CD4-positive, alpha-beta T cell treated with Interferon alpha-2 for 1 hour (primary cell): ENCODE results near the gene PLCD1.
"Not testable (repeated sequence)": the region's sequence is repeated elsewhere in the genome, so short reads cannot be mapped to it uniquely, and the experiment has no call there.

ENCODE experiments used
- DNase-seq, 2 donors: peaks; one replicate each; pipeline ENCODE4 v3.0.0-alpha.2; 2020 to 2022

The PLCD1 gene

DNA sequence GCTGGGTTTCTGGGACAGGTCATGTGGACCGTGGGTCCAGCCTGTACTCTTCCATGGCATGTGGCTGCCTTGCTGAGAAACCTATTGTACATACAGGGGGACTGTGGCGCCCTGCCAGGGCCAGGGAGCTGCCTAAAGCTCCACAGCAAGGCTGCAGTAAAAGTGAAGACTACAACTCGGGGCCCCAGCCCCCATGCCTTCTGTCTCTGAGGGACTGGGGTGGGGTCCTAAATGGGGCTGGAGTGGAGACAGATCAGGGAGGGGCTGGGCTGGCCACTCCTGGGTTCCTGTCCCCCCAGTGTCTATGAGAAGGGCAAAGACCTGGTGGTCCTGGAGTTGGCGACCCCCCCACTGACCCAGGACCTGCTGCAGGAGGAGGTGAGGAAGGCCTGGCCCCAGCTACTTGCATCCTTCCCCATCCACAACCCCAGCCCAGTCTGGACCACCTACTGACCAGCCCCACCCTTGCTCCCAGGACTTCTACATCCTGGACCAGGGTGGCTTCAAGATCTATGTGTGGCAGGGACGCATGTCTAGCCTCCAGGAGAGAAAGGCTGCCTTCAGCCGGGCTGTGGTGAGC, 31.6 kb downstream of the PLCD1 start:
- no peak for DNase-seq

DNA sequence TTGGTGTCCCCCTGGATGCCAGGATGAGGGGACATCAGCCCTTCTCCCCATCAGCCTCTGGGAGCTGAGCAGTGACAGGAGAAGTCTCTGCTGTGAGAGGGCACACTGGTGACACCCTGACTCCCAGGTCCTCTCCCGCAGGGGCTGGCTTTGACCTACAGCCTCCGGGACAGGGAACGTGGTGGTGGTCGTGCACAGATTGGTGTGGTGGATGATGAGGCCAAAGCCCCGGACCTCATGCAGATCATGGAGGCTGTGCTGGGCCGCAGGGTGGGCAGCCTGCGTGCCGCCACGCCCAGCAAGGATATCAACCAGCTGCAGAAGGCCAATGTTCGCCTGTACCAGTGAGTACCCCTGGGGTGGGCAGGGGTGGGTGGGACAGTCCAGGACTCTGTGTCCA, 32.1 kb downstream of the PLCD1 start:
- DNase-seq, result no peak

DNA sequence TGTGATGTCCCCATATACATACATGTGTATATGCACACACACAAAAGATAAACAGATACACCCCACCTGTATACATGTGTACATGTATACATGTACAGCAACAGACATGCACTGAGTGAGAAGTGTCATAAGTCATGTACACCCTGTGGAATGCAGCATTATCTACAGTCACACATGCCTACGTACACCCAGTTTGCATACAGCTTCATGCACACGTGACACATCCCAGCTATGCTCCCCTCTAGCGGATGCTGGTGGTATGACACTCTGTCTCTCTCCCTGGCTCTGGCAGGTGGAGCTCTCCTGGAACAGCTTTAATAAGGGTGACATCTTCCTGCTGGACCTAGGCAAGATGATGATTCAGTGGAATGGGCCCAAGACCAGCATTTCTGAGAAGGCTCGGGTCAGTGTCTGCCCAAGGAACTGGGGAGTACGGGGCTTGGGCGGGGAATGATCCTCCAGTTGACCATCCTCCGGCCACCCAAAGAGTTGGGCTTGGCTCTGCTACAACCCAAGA, 32.6 kb downstream of the PLCD1 start:
- peak; percentile 83 to 89 for DNase-seq

DNA sequence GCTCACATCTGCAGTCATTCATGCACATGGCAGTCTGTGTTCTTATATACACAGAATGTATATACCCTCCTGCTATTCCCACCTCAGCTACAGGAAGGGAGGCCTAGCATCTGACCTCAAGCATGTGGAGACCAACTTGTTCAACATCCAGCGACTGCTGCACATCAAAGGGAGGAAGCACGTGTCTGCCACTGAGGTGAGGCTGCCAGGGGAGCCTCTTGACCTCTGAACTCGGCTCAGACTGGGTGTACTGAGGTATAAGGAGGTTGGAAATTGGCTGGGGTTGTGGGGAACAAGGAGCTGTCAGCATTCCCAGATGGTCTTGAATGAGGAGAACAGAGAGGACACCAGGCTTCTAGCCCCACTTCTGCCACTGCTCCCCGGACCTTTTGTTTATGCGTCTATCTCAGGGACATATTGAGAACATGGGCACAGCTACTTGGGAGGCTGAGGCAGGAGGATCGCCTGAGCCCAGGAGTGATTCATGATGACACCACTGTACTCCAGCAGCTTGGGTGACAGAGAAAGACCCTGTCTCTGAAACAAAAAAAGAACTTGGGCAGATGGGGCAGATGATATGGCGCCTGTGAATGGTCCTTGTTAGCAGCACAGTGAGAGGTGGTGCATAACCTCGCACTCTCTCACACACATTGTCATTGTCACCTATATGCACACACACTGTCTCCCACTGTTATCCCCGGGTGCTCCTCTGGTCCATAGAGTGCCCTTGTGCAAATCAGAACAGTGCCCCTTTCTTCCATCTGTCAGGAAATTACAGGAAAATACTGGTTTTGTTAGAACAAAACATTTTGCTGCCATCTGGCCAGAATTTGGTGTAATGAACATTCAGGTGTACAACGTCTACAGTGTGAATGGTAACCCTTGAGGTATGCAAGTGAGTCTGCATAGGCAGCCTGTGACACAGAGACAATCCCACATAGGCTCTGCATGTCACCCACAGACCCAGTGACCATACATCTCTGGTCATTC, 33.5 kb downstream of the PLCD1 start:
- peak in 1 of 2 donors; percentile 34 for DNase-seq

DNA sequence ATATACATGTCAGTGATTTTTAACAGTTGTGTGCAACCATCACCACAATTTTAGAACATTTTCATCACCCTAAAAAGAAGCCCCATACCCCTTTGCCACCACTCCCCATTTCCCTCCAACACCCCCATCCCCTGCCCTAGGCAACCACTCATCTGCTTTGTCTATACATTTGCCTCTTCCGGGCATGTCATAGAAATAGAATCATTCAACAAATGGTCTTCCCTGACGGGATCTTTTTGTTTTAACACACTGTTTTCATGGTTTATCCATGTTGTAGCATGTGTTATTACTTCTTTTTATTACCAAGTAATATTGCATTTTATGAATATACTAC, 34.8 kb downstream of the PLCD1 start:
- DNase-seq, result no peak

DNA sequence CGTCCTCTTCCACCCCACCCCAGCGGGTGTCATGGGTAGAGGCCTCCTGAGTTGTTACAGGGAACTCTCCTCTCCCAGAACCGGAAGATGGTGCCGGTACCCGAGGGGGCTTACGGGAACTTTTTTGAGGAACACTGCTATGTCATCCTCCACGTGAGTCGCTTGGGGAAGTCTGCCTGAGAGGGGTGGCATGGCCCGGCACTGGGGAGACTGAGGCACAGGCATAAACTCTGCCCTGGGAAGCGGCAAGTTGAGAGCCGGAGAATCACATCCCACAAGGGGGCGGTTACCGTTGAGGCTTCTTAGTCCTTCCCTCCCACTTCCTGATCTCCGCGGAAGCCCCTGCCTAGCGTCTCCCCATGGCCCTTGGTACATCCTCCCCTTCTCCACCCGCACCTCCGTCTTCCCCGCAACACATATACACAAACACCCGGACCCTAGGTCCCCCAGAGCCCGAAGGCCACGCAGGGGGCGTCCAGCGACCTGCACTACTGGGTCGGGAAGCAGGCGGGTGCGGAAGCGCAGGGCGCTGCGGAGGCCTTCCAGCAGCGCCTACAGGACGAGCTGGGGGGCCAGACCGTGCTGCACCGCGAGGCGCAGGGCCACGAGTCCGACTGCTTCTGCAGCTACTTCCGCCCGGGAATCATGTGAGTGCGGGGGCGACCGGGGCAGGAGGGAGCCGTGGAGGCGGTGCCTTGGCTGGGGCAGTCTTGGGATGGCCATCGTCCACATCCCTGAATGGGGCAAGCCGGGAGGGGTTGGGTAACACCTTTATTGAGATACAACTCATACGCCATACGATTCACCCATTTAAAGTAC, 35.4 kb downstream of the PLCD1 start:
- peak; percentile 52 to 56 for DNase-seq

DNA sequence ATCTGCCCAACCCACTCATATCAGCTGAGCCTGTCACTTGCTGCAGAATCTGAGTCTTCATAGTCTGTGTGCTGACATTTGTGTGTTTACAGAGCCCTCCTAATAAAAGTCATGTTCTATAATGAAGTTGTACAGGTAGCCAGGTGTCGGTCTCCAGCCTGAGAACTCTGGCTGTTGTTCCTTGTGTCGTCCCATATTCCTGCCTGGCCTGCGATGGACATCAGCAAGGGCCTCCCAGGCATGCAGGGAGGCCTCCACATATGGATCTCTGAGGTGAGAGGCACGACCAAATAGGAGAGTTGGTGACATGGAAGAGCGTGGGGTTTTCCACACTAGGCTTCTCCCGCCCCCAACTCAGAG, 36.0 kb downstream of the PLCD1 start:
- DNase-seq, result no peak

DNA sequence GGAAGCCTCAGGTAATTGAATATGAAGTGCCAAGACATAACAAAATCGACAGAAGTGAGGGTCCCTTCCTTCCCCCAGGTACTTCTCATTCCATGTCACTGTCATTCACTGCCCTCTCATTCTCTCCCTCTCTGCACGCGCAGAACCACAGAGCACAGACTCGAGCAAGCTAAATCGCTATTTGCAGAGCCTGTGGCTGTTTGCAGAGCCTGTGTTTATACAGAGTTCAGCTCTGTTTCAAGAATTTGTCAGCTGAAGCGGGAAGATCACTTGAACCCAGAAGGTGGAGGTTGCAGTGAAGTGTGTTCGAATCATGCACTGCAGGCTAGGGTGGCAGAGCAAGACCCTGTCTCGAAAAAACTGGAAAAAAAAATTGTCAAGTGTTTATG, 36.4 kb downstream of the PLCD1 start:
- DNase-seq, result no peak

DNA sequence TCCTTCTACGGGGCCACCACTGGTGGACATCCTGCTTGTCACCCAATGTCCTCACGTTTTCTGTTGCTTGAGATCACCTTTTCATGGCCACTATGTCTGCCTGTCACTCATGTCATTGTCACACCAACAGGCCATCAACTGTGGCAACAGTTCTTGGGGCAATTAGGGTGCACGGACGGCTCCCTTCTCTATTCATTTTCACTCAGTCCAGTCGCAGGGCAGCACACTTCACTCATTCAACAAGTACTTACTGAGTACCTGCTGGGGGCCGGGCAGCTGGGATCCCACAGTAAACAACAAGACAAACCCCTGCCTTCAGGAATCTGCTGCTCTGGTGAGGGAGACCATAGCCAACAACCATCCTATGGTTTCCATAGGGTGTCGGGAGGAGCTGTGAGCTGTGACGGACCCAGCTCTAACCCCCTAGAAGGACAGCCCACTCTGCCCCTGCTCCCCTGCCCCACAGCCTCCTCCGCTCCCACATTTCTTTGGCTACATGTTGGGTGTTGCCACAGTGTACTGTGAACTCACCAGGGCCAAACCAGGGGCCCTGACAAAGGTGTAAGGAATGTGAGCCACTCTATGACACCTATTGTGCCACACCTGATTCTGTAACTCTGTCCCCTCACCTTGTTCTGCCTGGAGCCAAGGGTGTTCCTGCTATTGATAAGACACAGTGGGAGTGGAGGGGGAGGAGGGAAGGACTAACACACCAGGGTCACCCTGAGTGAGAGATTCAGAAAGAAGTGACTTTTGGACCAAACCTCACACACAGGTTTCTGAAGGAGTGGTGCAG, 37.0 kb downstream of the PLCD1 start:
- no peak for DNase-seq

DNA sequence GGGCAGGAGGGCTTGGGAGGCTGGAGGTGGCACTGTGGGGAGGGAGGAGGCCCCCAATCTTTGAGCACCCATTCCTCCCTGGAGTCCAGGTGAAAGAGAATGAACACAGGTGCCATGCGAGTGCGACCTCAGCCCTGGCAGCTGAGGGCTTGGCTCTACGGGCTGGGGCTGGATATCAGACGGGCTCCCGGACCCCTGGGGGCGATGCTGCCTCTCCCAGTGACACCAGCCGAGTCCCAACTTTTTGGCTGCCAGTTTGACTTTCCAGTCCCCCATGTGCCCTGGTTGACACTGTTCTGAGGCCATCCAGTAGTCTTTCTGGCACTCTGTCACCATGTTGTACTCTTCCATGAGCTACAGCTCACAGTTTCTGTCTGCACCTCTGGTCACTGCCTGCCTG, 37.6 kb downstream of the PLCD1 start:
- DNase-seq, result no peak

DNA sequence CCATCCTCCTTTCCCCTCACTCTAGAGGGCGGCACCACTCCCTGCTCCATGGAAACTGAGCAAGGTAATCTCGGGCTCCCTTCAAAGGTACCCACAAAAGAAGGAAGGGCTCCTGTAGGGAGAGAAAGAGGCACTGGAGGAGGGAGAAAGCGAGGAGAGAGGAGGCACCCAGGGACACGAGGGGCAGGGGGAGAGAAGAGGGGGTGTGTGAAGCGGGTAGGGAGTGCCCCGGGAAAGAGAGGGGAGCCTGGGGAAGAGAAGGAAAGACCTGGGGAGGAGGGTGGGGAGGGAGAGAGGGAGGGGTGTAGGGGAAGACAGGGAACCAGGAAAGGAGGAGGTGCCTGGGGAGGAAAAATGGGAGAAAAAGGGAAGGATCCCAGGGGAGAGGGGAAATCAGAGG, 38.3 kb downstream of the PLCD1 start:
- DNase-seq, result no peak

DNA sequence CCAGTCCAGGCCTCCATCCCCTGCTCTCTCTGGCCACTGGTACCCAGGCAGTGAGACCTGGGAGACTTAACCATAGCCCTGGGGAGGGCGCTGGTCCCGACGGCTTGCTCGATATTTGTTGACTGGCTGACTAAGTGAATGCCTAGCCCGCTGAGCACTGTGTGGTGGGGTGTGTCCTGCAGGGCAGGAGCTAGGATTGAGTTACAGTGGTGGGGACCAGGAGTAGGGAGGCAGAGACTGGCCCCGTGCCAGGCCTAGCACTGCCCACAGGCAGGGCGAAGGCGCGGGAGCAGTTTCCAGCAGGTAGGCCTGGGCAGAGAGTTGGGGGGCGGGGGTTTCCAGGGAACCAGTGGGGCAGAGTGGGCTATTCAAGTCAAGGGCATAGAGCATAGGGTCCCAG, 38.9 kb downstream of the PLCD1 start, which contains the start of gene VILL:
Gene VILL (plus strand): TSS at position 260 of the 400 bp plus-strand sequence. CDS start 2,887 bp downstream, outside the sequence.
- DNase-seq, result no peak

DNA sequence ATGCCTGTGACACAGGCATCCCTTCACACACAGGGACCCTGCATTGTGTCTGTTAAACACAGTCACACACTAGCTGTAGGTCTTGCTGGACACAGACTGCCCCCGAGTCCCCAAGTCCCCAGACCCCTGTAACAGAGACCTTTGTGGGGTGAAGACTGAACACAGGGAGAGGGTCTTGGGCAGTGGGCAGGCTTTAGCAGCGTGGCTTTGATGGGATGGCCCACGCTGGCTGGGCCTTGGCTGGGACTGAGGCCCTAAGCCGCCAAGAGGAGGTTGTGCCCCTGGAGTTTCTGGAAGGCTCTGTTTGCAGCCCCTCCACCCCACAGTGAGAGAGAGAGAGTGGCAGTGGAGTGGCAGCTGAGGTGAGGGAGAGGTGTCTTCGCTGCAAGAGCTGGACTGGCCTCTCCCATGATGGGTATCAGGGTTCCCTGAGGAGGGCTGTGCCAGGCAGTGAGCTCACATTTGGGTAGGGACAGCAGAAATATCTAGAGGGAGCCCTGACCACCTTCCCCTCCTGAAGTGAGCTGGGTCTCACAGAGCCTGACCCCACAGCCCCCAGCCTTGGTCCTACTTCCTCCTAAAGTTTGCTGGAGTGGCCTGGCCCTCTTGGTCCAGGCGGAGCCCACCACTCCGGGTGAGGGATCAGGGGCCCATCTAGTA, 39.5 kb downstream of the PLCD1 start:
- DNase-seq, result no peak

DNA sequence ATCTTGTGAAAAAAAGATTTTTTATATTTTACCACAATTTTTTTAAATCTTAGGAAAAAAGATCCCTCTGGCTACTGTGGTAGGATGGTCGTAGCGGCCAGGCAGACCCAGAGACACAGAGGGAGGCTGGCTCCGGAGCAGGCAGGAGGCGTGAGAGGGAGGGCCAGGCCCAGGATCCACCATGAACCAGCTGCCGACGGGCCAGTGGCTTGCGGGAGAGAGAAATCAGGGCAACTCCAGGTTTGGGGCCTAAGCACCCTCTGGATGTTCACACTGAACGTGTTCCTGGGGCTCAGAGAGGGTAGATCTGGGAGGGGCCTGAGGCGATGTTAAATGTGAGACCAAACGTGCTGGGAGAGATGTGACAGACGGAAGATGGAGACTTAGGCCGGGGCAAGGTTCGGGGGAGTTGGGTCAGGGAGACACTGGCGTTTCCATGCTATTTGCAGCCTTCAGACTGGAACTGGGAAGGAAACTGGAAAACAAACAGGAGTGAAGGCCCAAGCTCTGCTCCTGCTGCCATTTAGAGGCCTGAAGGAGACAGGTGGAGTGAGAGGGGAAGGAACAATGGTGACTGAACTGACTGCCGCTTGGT, 40.4 kb downstream of the PLCD1 start:
- DNase-seq, result no peak

DNA sequence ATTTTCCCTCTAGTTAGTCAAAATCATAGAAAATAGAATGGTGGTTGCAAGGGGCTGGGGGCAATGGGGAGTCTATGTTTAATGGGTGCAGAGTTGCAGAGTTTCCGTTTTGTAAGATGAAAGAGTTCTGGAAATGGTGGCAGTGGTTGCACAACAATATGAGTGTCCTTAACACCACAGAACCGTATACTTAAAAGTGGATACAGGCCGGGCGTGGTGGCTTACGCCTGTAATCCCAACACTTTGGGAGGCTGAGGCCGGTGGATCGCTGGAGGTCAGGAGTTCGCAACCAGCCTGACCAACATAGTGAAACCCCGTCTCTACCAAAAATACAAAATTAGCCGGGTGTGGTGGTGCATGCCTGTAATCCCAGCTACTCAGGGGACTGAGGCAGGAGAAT, 41.1 kb downstream of the PLCD1 start:
- DNase-seq, result not testable (repeated sequence)

DNA sequence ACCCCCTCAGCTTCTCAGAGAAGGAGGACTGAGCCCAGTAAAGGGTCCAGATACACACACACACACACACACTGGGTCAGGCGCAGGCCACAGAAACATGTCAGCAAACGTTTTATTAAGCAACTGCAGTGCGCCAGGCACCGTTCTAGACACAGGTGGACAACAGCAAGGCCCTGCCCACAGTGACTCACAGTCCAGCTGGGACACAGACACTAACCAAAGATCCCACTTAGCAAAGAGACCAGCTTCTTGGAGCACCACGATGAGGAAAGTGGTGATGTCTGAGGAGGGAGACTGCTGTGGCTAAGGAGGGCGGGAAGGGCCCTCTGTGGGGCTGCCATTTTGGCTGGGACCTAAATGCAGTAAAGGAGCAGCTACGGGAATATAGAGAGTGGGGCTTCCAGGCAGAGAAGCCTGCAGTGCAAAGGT, 41.7 kb downstream of the PLCD1 start:
- DNase-seq, result no peak

DNA sequence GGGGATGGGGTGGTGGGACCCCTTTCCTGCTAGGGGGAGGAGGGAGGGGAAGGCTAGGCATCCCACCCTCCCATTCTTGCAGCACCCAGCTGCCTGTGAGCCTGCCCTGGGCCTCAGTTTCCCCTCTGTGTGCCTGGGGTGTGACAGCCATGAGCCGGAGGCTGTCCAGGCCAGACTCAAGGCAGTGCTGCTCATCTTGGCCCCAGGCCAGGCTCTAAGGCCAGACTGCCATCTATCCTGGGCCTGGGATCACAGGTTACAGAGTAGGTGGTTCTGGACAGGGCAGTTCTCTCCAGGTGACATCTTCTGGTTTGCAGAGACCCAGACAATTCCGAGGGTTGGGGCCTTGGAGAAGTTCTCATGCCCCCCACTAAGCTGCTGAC, 42.1 kb downstream of the PLCD1 start:
- no peak for DNase-seq

DNA sequence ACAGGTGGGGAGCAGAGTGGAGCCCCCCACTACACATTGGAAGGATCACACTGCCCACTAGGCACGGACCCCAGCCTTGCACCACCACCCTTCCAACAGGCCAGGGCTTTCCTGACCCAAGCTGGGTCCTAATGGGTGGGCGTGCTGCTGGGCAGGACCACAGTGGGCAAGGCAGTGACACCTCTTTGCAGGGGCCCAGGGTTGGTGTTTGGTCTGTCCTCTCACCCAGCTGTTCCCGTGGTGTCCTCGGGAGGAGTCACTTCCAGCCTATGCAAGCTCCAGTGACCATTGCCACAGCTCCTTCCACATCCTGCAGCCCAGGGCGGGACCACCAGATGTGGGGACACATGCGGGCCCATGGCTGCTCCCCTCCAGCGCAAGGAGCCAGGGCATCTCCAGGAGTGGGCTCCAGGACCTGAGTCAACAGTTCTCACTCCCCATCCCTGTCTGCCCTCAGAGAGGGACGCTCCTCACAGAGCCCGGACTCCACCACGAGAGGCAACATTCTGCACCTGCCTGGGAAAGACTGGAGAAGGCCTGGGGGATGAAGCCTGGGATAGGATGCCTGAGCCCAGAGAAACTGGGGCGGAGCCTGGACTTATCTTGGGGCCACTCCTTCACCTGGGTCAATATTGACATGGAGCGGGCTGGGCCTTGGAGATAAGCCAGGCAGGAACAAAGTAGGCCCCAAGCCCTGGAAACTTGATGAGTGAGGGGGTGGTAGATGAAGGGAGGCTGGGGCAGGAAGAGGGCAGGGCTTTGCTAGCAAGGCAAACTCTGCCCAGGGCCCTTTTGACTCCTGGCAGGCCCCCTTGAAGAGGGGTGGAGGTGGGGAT, 42.7 kb downstream of the PLCD1 start:
- no peak for DNase-seq

DNA sequence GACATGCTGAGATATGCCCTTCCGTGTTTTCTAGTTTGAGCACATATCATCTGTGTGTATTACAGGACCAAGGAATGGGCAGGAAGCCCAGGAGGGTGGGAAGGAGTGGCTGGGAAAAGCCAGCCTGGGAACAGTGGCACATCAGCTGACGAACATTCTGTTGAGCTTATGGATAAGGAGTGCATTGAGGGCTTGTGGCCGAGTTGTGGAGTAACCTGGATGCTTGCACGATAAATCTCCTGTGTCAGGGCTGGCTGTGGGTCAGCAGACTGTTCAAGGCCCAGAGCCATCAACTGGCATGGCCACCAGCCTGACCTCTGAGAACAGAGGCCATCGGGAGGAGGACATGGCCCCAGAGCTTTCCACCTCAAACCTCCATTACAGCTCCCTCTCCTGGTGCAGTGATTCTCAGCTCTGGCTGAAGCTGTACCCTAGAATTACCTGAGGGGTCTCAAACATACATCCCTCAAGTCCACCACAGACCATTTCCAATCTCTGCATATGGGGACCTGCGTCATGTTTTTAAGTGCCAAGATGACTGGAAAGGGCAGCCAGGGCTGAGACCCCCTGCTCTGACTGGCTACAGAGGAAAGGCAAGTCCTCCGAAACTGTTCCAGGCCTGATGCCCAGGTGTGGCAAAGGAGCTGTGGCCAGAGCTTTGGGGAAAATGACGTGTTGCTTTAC, 43.7 kb downstream of the PLCD1 start:
- no peak for DNase-seq

DNA sequence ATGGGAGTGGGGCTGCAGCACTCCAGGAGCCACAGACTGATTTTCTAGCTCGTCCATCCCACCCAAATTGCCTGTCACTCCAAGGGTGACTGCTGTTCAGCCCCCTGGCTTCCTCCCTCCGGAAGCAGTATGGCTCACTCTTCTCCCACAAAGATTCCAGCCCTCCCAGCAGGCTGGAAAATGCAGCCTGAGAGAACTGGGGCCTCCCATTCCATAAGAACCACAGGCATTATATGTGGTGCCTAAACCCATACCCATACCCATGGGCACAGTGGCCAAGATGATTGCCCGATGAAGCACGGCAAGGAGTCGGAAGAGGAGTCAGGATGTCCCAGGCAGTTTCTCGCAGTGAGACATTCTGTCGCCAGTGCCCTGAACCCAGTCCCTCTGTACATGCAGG, 44.8 kb downstream of the PLCD1 start:
- DNase-seq, result no peak
